Fibroblast of the conjunctiva (primary cell): ENCODE results near the gene ADAMTS16.
A peak's percentile ranks its signal among the peaks of the same experiment; 100 is the strongest.

Experiments
- DNase-seq: peaks from one replicate; pipeline ENCODE4 v3.0.0-alpha.2; 2010; ENCODE audit warnings: low read depth

Gene ADAMTS16

GRCh38 chr5:5348135-5348534 is 208.0 kb downstream of the ADAMTS16 start:
- DNase-seq = no peak

GRCh38 chr5:5348576-5348975 is 208.4 kb downstream of the ADAMTS16 start:
- no peak for DNase-seq

GRCh38 chr5:5350101-5350500 is 210.0 kb downstream of the ADAMTS16 start:
- DNase-seq = no peak

- DNase-seq = peak; percentile 20
Measured at GRCh38 chr5:5351288-5351979, 211.3 kb downstream of the ADAMTS16 start.

GRCh38 chr5:5352675-5353074 is 212.5 kb downstream of the ADAMTS16 start:
- DNase-seq = no peak

- no peak for DNase-seq
Measured at GRCh38 chr5:5353681-5354080, 213.6 kb downstream of the ADAMTS16 start.

GRCh38 chr5:5356765-5357164 is 216.6 kb downstream of the ADAMTS16 start:
- DNase-seq = no peak

- DNase-seq = no peak
Measured at GRCh38 chr5:5359618-5360017, 219.5 kb downstream of the ADAMTS16 start.

- no peak for DNase-seq
Measured at GRCh38 chr5:5360363-5360940, 220.3 kb downstream of the ADAMTS16 start.

GRCh38 chr5:5360941-5361520 is 220.9 kb downstream of the ADAMTS16 start:
- no peak for DNase-seq

- DNase-seq = no peak
Measured at GRCh38 chr5:5363045-5363444, 222.9 kb downstream of the ADAMTS16 start.

- no peak for DNase-seq
Measured at GRCh38 chr5:5364932-5365331, 224.8 kb downstream of the ADAMTS16 start.

GRCh38 chr5:5367739-5368138 is 227.6 kb downstream of the ADAMTS16 start:
- DNase-seq = no peak

- no peak for DNase-seq
Measured at GRCh38 chr5:5369051-5369605, 229.0 kb downstream of the ADAMTS16 start.
